SK-N-SH treated with all-trans-retinoic acid at 6 μM for 48 hours (cell line): ENCODE data around the gene PPEF1.

Experiments
- ATAC-seq: fragments of 200-7000 bp; cut with Tn5 transposase; 3 replicates; pipeline ENCODE4 v1.9.1; 2020; ENCODE audit warnings: mild to moderate bottlenecking, moderate library complexity
- ARNTL ChIP-seq: fragments of 450-650 bp; formaldehyde crosslinking; IDR thresholded peaks from 2 replicates; pipeline ENCODE4 v1.5.0; 2020; ENCODE audit warnings: low read depth, mild to moderate bottlenecking, moderate library complexity, borderline replicate concordance
- BACH2 ChIP-seq: fragments of 250-450 bp; sonication (Bioruptor Pico); IDR thresholded peaks from 2 replicates; pipeline ENCODE4 v1.9.0; 2021; ENCODE audit warnings: mild to moderate bottlenecking, borderline replicate concordance
- CSDC2 ChIP-seq: fragments of 250-450 bp; sonication (Bioruptor Pico); IDR thresholded peaks from 2 replicates; pipeline ENCODE4 v1.5.0; 2020; ENCODE audit warnings: mild to moderate bottlenecking, moderate library complexity
- CSRNP3 ChIP-seq: fragments of 250-450 bp; sonication (Bioruptor Pico); IDR thresholded peaks from 2 replicates; pipeline ENCODE4 v1.5.1; 2021; ENCODE audit warnings: mild to moderate bottlenecking, moderate library complexity
- ESRRG ChIP-seq: fragments of 250-450 bp; sonication (Bioruptor Pico); IDR thresholded peaks from 2 replicates; pipeline ENCODE4 v1.6.1; 2021; ENCODE audit warnings: mild to moderate bottlenecking
- ISL1 ChIP-seq: fragments of 250-450 bp; sonication (Bioruptor Pico); IDR thresholded peaks from 2 replicates; pipeline ENCODE4 v2.1.2; 2022; ENCODE audit warnings: mild to moderate bottlenecking, moderate library complexity
- OSR1 ChIP-seq: fragments of 250-450 bp; sonication (Bioruptor Pico); IDR thresholded peaks from 2 replicates; pipeline ENCODE4 v1.8.0; 2022; ENCODE audit warnings: moderate library complexity, mild to moderate bottlenecking, inconsistent platforms
- RARB ChIP-seq: fragments of 250-450 bp; sonication (Bioruptor Pico); IDR thresholded peaks from 2 replicates; pipeline ENCODE4 v1.8.0; 2021; ENCODE audit warnings: mild to moderate bottlenecking, moderate library complexity
- SNAI2 ChIP-seq: fragments of 250-450 bp; sonication (Bioruptor Pico); IDR thresholded peaks from 2 replicates; pipeline ENCODE4 v1.5.0; 2020; ENCODE audit warnings: mild to moderate bottlenecking, moderate library complexity
- TCF4 ChIP-seq: fragments of 250-450 bp; sonication (Bioruptor Pico); IDR thresholded peaks from 2 replicates; pipeline ENCODE4 v1.8.0; 2021; ENCODE audit warnings: mild to moderate bottlenecking, moderate library complexity, borderline replicate concordance
- TOX ChIP-seq: fragments of 250-450 bp; sonication (Bioruptor Pico); IDR thresholded peaks from 2 replicates; pipeline ENCODE4 v1.8.0; 2021; ENCODE audit warnings: mild to moderate bottlenecking, moderate library complexity, borderline replicate concordance
- ZC3H10 ChIP-seq: fragments of 250-450 bp; sonication (Bioruptor Pico); IDR thresholded peaks from 2 replicates; pipeline ENCODE4 v1.5.1; 2021; ENCODE audit warnings: mild to moderate bottlenecking, moderate library complexity
- ZFP3 ChIP-seq: fragments of 250-450 bp; sonication (Bioruptor Pico); IDR thresholded peaks from 2 replicates; pipeline ENCODE4 v1.5.0; 2020; ENCODE audit warnings: mild to moderate bottlenecking, moderate library complexity
- ZFP30 ChIP-seq: fragments of 450-650 bp; formaldehyde crosslinking; IDR thresholded peaks from 2 replicates; pipeline ENCODE4 v1.5.0; 2022; ENCODE audit warnings: mild to moderate bottlenecking, moderate library complexity
- ZNF565 ChIP-seq: fragments of 450-650 bp; formaldehyde crosslinking; conservative IDR thresholded peaks from 2 replicates; pipeline ENCODE4 v1.5.0; 2020; ENCODE audit warnings: low read depth, mild to moderate bottlenecking, moderate library complexity
- ZNF70 ChIP-seq: fragments of 450-650 bp; formaldehyde crosslinking; IDR thresholded peaks from 2 replicates; pipeline ENCODE4 v1.5.0; 2020; ENCODE audit warnings: mild to moderate bottlenecking, moderate library complexity
- TF ChIP-seq, protein P1 (sequence below): fragments of 250-450 bp; sonication (Bioruptor Pico); IDR thresholded peaks from 2 replicates; pipeline ENCODE4 v1.5.0; 2020; ENCODE audit warnings: mild to moderate bottlenecking, moderate library complexity
- TF ChIP-seq, protein P2 (sequence below): fragments of 250-450 bp; sonication (Bioruptor Pico); IDR thresholded peaks from 2 replicates; pipeline ENCODE4 v1.5.1; 2020; ENCODE audit warnings: low read depth, mild to moderate bottlenecking, moderate library complexity
- TF ChIP-seq, protein P3 (sequence below): fragments of 250-450 bp; sonication (Bioruptor Pico); IDR thresholded peaks from 2 replicates; pipeline ENCODE4 v1.8.0; 2020; ENCODE audit warnings: mild to moderate bottlenecking, moderate library complexity, borderline replicate concordance
- TF ChIP-seq, protein P4 (sequence below): fragments of 250-450 bp; sonication (Bioruptor Pico); IDR thresholded peaks from 2 replicates; pipeline ENCODE4 v1.8.0; 2021; ENCODE audit warnings: low read depth, mild to moderate bottlenecking, moderate library complexity, borderline replicate concordance

PPEF1 gene

DNA sequence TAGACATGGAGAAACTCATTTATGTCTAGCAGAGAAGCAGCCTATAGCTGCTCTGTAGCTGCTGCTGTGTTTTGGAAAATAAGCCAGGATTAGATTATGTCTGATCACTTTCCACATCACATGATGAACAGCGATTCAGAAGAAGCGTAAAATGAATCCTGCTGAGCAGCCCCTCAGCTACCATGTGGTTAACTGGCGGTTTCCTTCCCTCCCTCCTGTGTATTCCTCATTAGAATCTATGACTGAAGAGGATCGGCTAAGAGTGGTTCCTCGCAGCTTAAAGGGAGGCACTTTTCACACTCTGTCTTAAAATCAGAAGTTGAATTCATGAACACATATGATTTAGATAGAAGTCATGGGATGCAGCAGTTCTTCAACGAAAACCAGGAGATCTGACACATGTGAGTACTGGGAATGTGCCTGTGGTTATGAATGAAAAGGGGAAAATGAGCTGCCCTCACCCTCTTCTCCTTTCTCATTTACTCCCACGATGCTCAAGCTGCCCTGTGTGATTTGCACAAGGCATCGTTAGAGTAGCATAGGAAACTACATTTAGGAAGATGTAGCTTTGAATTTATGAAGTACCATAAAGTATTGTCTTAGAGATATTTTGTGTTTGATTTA, at the start of gene PPEF1:
TSS of gene PPEF1 (plus strand) at position 220 of the 624 bp plus-strand sequence. CDS start at position 356, 136 bp downstream.
- peak; percentile 54 for ATAC-seq
- TF ChIP-seq, protein P1, sequence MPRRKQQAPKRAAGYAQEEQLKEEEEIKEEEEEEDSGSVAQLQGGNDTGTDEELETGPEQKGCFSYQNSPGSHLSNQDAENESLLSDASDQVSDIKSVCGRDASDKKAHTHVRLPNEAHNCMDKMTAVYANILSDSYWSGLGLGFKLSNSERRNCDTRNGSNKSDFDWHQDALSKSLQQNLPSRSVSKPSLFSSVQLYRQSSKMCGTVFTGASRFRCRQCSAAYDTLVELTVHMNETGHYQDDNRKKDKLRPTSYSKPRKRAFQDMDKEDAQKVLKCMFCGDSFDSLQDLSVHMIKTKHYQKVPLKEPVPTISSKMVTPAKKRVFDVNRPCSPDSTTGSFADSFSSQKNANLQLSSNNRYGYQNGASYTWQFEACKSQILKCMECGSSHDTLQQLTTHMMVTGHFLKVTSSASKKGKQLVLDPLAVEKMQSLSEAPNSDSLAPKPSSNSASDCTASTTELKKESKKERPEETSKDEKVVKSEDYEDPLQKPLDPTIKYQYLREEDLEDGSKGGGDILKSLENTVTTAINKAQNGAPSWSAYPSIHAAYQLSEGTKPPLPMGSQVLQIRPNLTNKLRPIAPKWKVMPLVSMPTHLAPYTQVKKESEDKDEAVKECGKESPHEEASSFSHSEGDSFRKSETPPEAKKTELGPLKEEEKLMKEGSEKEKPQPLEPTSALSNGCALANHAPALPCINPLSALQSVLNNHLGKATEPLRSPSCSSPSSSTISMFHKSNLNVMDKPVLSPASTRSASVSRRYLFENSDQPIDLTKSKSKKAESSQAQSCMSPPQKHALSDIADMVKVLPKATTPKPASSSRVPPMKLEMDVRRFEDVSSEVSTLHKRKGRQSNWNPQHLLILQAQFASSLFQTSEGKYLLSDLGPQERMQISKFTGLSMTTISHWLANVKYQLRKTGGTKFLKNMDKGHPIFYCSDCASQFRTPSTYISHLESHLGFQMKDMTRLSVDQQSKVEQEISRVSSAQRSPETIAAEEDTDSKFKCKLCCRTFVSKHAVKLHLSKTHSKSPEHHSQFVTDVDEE (CRISPR knock-in tag) = no peak
- no peak for TF ChIP-seq ZFP3 (CRISPR knock-in tag)
- TF ChIP-seq ZNF565 (CRISPR knock-in tag) = no peak
- no peak for TF ChIP-seq ZFP30 (CRISPR knock-in tag)
- TF ChIP-seq ARNTL (CRISPR knock-in tag) = no peak
- TF ChIP-seq TOX = no peak
- no peak for TF ChIP-seq ZNF70 (CRISPR knock-in tag)
- no peak for TF ChIP-seq BACH2 (CRISPR knock-in tag)
- TF ChIP-seq, protein P2, sequence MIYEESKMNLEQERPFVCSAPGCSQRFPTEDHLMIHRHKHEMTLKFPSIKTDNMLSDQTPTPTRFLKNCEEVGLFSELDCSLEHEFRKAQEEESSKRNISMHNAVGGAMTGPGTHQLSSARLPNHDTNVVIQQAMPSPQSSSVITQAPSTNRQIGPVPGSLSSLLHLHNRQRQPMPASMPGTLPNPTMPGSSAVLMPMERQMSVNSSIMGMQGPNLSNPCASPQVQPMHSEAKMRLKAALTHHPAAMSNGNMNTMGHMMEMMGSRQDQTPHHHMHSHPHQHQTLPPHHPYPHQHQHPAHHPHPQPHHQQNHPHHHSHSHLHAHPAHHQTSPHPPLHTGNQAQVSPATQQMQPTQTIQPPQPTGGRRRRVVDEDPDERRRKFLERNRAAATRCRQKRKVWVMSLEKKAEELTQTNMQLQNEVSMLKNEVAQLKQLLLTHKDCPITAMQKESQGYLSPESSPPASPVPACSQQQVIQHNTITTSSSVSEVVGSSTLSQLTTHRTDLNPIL (CRISPR knock-in tag) = no peak
- TF ChIP-seq TCF4 = no peak
- TF ChIP-seq RARB (CRISPR knock-in tag) = no peak
- TF ChIP-seq, protein P3, sequence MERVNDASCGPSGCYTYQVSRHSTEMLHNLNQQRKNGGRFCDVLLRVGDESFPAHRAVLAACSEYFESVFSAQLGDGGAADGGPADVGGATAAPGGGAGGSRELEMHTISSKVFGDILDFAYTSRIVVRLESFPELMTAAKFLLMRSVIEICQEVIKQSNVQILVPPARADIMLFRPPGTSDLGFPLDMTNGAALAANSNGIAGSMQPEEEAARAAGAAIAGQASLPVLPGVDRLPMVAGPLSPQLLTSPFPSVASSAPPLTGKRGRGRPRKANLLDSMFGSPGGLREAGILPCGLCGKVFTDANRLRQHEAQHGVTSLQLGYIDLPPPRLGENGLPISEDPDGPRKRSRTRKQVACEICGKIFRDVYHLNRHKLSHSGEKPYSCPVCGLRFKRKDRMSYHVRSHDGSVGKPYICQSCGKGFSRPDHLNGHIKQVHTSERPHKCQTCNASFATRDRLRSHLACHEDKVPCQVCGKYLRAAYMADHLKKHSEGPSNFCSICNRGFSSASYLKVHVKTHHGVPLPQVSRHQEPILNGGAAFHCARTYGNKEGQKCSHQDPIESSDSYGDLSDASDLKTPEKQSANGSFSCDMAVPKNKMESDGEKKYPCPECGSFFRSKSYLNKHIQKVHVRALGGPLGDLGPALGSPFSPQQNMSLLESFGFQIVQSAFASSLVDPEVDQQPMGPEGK (CRISPR knock-in tag) = no peak
- no peak for TF ChIP-seq ISL1 (CRISPR knock-in tag)
- TF ChIP-seq CSDC2 (CRISPR knock-in tag) = no peak
- no peak for TF ChIP-seq CSRNP3 (CRISPR knock-in tag)
- TF ChIP-seq OSR1 (CRISPR knock-in tag) = no peak
- TF ChIP-seq ZC3H10 (CRISPR knock-in tag) = no peak
- no peak for TF ChIP-seq ESRRG

- no peak for ATAC-seq
- TF ChIP-seq SNAI2 (CRISPR knock-in tag) = no peak
- TF ChIP-seq, protein P1 (CRISPR knock-in tag) = no peak
- no peak for TF ChIP-seq ZNF70 (CRISPR knock-in tag)
- no peak for TF ChIP-seq ZFP3 (CRISPR knock-in tag)
- TF ChIP-seq, protein P2 (CRISPR knock-in tag) = no peak
- TF ChIP-seq, protein P3 (CRISPR knock-in tag) = no peak
- TF ChIP-seq, protein P4, sequence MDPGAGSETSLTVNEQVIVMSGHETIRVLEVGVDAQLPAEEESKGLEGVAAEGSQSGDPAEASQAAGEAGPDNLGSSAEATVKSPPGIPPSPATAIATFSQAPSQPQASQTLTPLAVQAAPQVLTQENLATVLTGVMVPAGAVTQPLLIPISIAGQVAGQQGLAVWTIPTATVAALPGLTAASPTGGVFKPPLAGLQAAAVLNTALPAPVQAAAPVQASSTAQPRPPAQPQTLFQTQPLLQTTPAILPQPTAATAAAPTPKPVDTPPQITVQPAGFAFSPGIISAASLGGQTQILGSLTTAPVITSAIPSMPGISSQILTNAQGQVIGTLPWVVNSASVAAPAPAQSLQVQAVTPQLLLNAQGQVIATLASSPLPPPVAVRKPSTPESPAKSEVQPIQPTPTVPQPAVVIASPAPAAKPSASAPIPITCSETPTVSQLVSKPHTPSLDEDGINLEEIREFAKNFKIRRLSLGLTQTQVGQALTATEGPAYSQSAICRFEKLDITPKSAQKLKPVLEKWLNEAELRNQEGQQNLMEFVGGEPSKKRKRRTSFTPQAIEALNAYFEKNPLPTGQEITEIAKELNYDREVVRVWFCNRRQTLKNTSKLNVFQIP (CRISPR knock-in tag) = no peak
- TF ChIP-seq OSR1 (CRISPR knock-in tag) = no peak
- TF ChIP-seq, all 23 proteins: peak for 0
Observed at GRCh38 chrX:18661273-18661672, 46.2 kb upstream of the PPEF1 start.
